GM23248 (cell line): ENCODE results near the gene STAT4.

Source experiments
- EZH2 ChIP-seq: fragments of 200-600 bp; sonication (generic); IDR thresholded peaks from 2 replicates; pipeline ENCODE4 v1.6.1; 2018; ENCODE audit warnings: antibody characterized with exemption, mild to moderate bottlenecking; ENCODE audit not compliant: insufficient read depth, poor library complexity, severe bottlenecking
- EZH2phosphoT487 ChIP-seq: fragments of 200-600 bp; sonication (generic); IDR thresholded peaks from 2 replicates; pipeline ENCODE4 v1.6.1; 2018; ENCODE audit warnings: antibody characterized with exemption, moderate library complexity, mild to moderate bottlenecking, low read depth; ENCODE audit not compliant: insufficient read depth

- TF ChIP-seq EZH2 (no peak), EZH2phosphoT487 (no peak)
These were observed 166.2 kb downstream of the STAT4 start for GRCh38 chr2:190984595-190984994.
